CD14-positive monocyte (primary cell): ENCODE data around the gene MIOX. TPM values are rescaled to one million over a fixed set of nuclear protein-coding genes. Genes with fewer than 3 reads are reported as not detected.

ENCODE experiments used
- DNase-seq, 3 donors: peaks; one replicate each; pipeline ENCODE4 v3.0.0-alpha.2; 2011 to 2022
- H2AFZ ChIP-seq: 2 replicates; pipeline ENCODE4 v1.6.0; 2012; ENCODE audit warnings: mild to moderate bottlenecking, low read depth, low read length, inconsistent platforms; ENCODE audit not compliant: insufficient read depth, poor library complexity, severe bottlenecking
- H3K27ac ChIP-seq, 2 donors: 1 replicate in 1 of 2; 2 replicates in 1 of 2; pipeline ENCODE4 v1.5.1; 2012 to 2013; ENCODE audit warnings: low read length in 2 of 2, control low read depth in 1 of 2, inconsistent platforms in 1 of 2, low read depth in 1 of 2, mild to moderate bottlenecking in 1 of 2
- H3K27me3 ChIP-seq, 2 donors: one replicate each; pipeline versions ENCODE4 v1.6.0 to v1.6.1; 2011 to 2013; ENCODE audit warnings: low read length in 2 of 2; ENCODE audit not compliant: control insufficient read depth in 2 of 2, insufficient read depth in 2 of 2
- H3K36me3 ChIP-seq, 2 donors: replicated peaks in 1 of 2; 1 replicate in 1 of 2; 2 replicates in 1 of 2; pipeline versions ENCODE4 v1.5.1 to v1.6.1; 2012 to 2013; ENCODE audit warnings: low read length in 2 of 2, control low read depth in 1 of 2, inconsistent platforms in 1 of 2, mild to moderate bottlenecking in 1 of 2; ENCODE audit not compliant: insufficient read depth in 2 of 2, control insufficient read depth in 1 of 2
- H3K4me1 ChIP-seq, 2 donors: 1 replicate in 1 of 2; 2 replicates in 1 of 2; pipeline versions ENCODE4 v1.5.1 to v1.6.1; 2012 to 2013; ENCODE audit warnings: low read length in 2 of 2, control low read depth in 1 of 2, inconsistent platforms in 1 of 2, mild to moderate bottlenecking in 1 of 2, moderate library complexity in 1 of 2; ENCODE audit not compliant: insufficient read depth in 2 of 2, control insufficient read depth in 1 of 2
- H3K4me2 ChIP-seq: replicated peaks from 2 replicates; pipeline ENCODE3; 2012; ENCODE audit warnings: low read length, moderate library complexity, mild to moderate bottlenecking; ENCODE audit not compliant: poor library complexity, severe bottlenecking; ENCODE audit errors: extremely low read depth
- H3K4me3 ChIP-seq, 3 experiments: fragments of 200-600 bp in 1 of 3; sonication (generic) in 1 of 3; replicated peaks in 1 of 3; 1 replicate in 2 of 3; 2 replicates in 1 of 3; pipeline ENCODE4 v1.5.1; 2011 to 2013; ENCODE audit warnings: low read length in 3 of 3, mild to moderate bottlenecking in 3 of 3, control low read depth in 2 of 3, low read depth in 2 of 3, inconsistent platforms in 1 of 3, moderate library complexity in 1 of 3
- H3K79me2 ChIP-seq: 2 replicates; pipeline ENCODE4 v1.6.0; 2012; ENCODE audit warnings: mild to moderate bottlenecking, control low read depth, inconsistent platforms, low read length, moderate library complexity; ENCODE audit not compliant: insufficient read depth
- H3K9ac ChIP-seq: 2 replicates; pipeline ENCODE4 v1.6.0; 2017; ENCODE audit warnings: low read length, mild to moderate bottlenecking; ENCODE audit not compliant: insufficient read depth, poor library complexity, severe bottlenecking
- H3K9me3 ChIP-seq, 2 donors: replicated peaks in 1 of 2; 1 replicate in 1 of 2; 2 replicates in 1 of 2; pipeline versions ENCODE4 v1.5.1 to v1.6.1; 2012 to 2013; ENCODE audit warnings: low read length in 2 of 2, control low read depth in 1 of 2; ENCODE audit not compliant: control insufficient read depth in 1 of 2, insufficient read depth in 1 of 2
- H4K20me1 ChIP-seq: 2 replicates; pipeline ENCODE4 v1.6.0; 2012; ENCODE audit warnings: mild to moderate bottlenecking, low read length, control low read depth, moderate library complexity; ENCODE audit not compliant: insufficient read depth
- H3K27ac Mint-ChIP-seq, 7 donors: one replicate each; pipeline ENCODE4 v1.8.0; 2020; ENCODE audit warnings: mild to moderate bottlenecking in 7 of 7, mixed read lengths in 7 of 7, moderate library complexity in 6 of 7, inconsistent platforms in 2 of 7
- H3K27me3 Mint-ChIP-seq, 3 donors: one replicate each; pipeline ENCODE4 v1.8.0; 2021 to 2022; ENCODE audit warnings: low read depth in 3 of 3, mild to moderate bottlenecking in 3 of 3, mixed read lengths in 3 of 3, moderate library complexity in 3 of 3, inconsistent platforms in 1 of 3
- H3K36me3 Mint-ChIP-seq, 2 donors: one replicate each; pipeline ENCODE4 v1.8.0; 2020; ENCODE audit warnings: mixed read lengths in 2 of 2, inconsistent platforms in 1 of 2, mild to moderate bottlenecking in 1 of 2
- H3K4me1 Mint-ChIP-seq: one replicate; pipeline ENCODE4 v1.8.0; 2020; ENCODE audit warnings: mild to moderate bottlenecking, mixed read lengths
- H3K4me3 Mint-ChIP-seq, 2 donors: one replicate each; pipeline ENCODE4 v1.8.0; 2020; ENCODE audit warnings: mild to moderate bottlenecking in 2 of 2, mixed read lengths in 2 of 2, moderate library complexity in 1 of 2
- H3K9me3 Mint-ChIP-seq, 7 donors: one replicate each; pipeline ENCODE4 v1.8.0; 2020 to 2022; ENCODE audit warnings: mixed read lengths in 7 of 7, mild to moderate bottlenecking in 6 of 7, moderate library complexity in 6 of 7, inconsistent platforms in 2 of 7
- CTCF ChIP-seq: fragments of 200-600 bp; IDR thresholded peaks from one replicate; pipeline ENCODE4 v1.8.0; 2022; ENCODE audit warnings: antibody characterized with exemption, mild to moderate bottlenecking
- WGBS: methylation state at CpG from one replicate; pipeline ENCODE4 v1.1.5; 2013; ENCODE audit warnings: missing lambda C conversion rate; ENCODE audit not compliant: insufficient coverage; 5-methylcytosine and 5-hydroxymethylcytosine counted together
- intact Hi-C, 2 donors: fragments of 100-400 bp; cut with micrococcal nuclease; formaldehyde crosslinking; loops; one replicate each; pipeline versions ENCODE4 v1.15.0 to v1.15.1; 2023
- polyA minus RNA-seq: library from RNA; depleted of rRNA, polyadenylated mRNA; stranded (reverse); fragments of >200 nt; gene quantifications from 2 replicates; pipeline ENCODE4 v1.2.3, GENCODE V29; 2012
- polyA plus RNA-seq, 3 donors: library from polyadenylated mRNA; depleted of rRNA in 1 of 3; unstranded in 2 of 3; stranded (reverse) in 1 of 3; fragments of 300-500 nt in 2 of 3; fragments of >200 nt in 1 of 3; fragmentation: Illumina TruSeq in 2 of 3; gene quantifications; 1 replicate in 2 of 3; 2 replicates in 1 of 3; pipeline ENCODE4 v1.2.3, GENCODE V29; 2012 to 2021
- total RNA-seq, 12 experiments: library from RNA in 1 of 12; stranded (reverse) in 1 of 12; fragments of 120-200 nt in 1 of 12; gene quantifications; one replicate each; pipeline ENCODE4 v1.2.4 and lab custom pipeline; 2013 to 2026; ENCODE audit warnings: mixed read lengths in 6 of 12, inconsistent platforms in 1 of 12

The MIOX gene
- not detected for total RNA-seq (2013)
- polyA plus RNA-seq (not detected), polyA minus RNA-seq (not detected in 2 replicates), total RNA-seq (lab: John Stamatoyannopoulos, UW) (0 to 0.23 (median 0) reads per million in 11 experiments)

DNA sequence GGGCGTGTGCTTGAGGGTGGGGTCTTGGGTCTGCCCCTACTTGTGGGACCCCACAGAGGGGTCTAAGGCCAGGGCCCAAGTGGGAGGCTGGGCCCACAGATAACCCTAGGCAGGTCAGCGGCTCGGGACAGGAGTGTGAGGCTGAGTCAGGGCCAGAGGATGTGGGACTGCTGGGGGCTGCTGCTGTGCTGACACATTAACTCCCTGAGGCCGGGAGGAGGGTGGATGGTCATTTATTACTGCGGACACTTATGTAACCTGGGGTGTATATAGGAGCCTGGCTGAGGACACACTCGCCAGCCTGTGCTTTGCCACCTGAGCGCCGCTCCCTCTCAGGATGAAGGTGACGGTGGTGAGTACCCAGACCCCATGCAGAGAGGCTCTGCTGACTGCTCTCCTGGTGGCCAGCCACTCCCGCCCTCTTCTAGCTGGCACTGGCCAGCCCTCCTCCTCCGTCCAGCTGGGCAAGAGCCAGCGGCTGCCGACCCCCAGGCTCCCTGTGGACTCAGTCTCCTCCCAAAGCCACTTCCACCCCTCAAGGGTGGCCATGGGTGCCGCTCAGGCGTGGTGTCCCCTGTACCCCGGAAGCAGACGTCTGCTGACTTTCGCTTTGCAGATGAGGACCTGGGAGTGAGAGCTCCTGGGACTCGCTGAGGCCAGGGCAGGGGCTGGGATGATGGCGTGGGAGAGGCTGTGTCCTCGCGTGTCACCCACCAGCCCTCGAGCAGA, at the start of gene MIOX:
TSS of gene MIOX (plus strand) at position 299 of the 729 bp plus-strand sequence. CDS start at position 338, 39 bp downstream.
- H3K27me3 Mint-ChIP-seq, result peaks cover 10 to 44% (median 17%) of the 10 kb centered on the region in 3 donors
- peak within 1 kb of the TSS in 1 of 7 donors; percentile 23 for H3K27ac Mint-ChIP-seq
- peaks cover 6 to 19% of the 10 kb centered on the region in 2 donors for H3K27me3 ChIP-seq
- H3K36me3 ChIP-seq, result no peaks in the 10 kb centered on the region
- H2AFZ ChIP-seq, result no peak within 1 kb of the TSS
- peaks cover 0 to 5% (median 0%) of the 10 kb centered on the region in 7 donors for H3K9me3 Mint-ChIP-seq
- intact Hi-C loops, result no loop called here
- H4K20me1 ChIP-seq, result no peaks in the 10 kb centered on the region
- no peak within 1 kb of the TSS for H3K4me2 ChIP-seq
- TF ChIP-seq CTCF, result no peak
- H3K4me1 ChIP-seq, result peaks cover 4 to 14% of the 10 kb centered on the region in 2 donors
- DNase-seq, result no peak
- no peak within 1 kb of the TSS for H3K27ac ChIP-seq
- H3K4me3 ChIP-seq, result no peak within 1 kb of the TSS
- no peak within 1 kb of the TSS for H3K9ac ChIP-seq
- 86% methylated on average over 23 of the region's 23 CpGs for WGBS
- no peaks in the 10 kb centered on the region for H3K36me3 Mint-ChIP-seq
- H3K79me2 ChIP-seq, result no peaks in the 10 kb centered on the region
- peaks cover 8% of the 10 kb centered on the region for H3K4me1 Mint-ChIP-seq
- H3K4me3 Mint-ChIP-seq, result no peak within 1 kb of the TSS
- H3K9me3 ChIP-seq, result no peaks in the 10 kb centered on the region

GRCh38 chr22:50437511-50438304, 49.0 kb upstream of the MIOX start:
- H3K36me3 ChIP-seq, result peaks cover 65 to 81% of the 10 kb centered on the region in 2 donors
- H3K4me1 ChIP-seq, result no peaks in the 10 kb centered on the region
- H3K9me3 Mint-ChIP-seq, result no peaks in the 10 kb centered on the region
- no peak for DNase-seq
- peaks cover 17% of the 10 kb centered on the region for H4K20me1 ChIP-seq
- H3K27ac Mint-ChIP-seq, result no peak overlapping the region
- peaks cover 44 to 75% of the 10 kb centered on the region in 2 donors for H3K36me3 Mint-ChIP-seq
- WGBS, result 93% methylated on average over 28 of the region's 36 CpGs
- no peak for TF ChIP-seq CTCF
- no peak overlapping the region for H3K27ac ChIP-seq
- intact Hi-C loops, result no loop called here
- no peak overlapping the region for H3K4me3 ChIP-seq
- no peaks in the 10 kb centered on the region for H3K79me2 ChIP-seq
- H3K9me3 ChIP-seq, result no peaks in the 10 kb centered on the region
- no peak overlapping the region for H2AFZ ChIP-seq
- no peak overlapping the region for H3K4me2 ChIP-seq
- no peaks in the 10 kb centered on the region for H3K4me1 Mint-ChIP-seq
- H3K27me3 Mint-ChIP-seq, result no peaks in the 10 kb centered on the region
- no peak overlapping the region for H3K9ac ChIP-seq
- no peak overlapping the region for H3K4me3 Mint-ChIP-seq
- no peaks in the 10 kb centered on the region for H3K27me3 ChIP-seq
